HG02642 (cell line): ENCODE data around the gene SMLR1.

ENCODE experiments used
- ATAC-seq: cut with Tn5 transposase; IDR thresholded peaks from one replicate; pipeline ENCODE4 v1.9.1; 2021; ENCODE audit warnings: mild to moderate bottlenecking; ENCODE audit not compliant: unreplicated experiment, poor library complexity

The SMLR1 gene

DNA sequence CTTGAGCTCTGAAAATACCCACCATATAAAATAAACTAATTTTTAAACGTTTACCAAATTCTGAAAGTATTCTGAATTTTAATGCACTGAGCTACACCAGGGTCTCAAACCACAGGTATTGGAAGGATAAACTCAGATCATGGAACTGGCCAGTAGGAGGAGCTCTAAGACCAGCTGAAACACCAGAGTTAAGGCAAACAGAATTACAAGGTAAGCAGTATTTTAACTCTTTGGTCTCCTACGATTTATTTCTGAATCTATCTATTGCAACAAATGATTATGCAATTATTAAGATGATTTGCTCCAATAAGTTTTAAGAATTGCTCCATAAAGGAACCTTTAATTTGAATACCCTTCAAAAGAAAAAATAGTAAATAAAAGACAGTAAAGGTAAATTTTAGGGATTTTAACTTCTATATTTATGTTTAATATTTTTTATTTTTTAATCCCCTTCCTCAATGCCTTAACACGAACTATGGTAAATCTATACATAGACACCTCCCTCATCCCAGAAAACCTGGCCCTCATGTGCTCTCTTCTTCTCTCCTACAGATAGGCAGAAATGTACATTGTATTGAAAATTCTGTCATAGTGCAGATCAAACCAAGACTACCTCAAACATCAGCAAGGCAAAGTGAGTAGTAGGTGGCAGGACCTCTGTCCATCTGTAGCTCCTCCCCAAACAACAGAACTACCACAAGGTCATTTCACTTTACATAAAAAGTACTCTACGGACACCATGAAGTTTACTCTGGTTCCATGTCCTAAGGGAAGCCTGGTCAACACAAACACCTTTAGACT is 58.4 kb downstream of the SMLR1 start:
- peak; percentile 92 for ATAC-seq
